ENCODE data around the gene TAF1D. TPM values are rescaled to one million over a fixed set of nuclear protein-coding genes. Genes with fewer than 3 reads are reported as not detected.

TAF1D gene
- total RNA-seq, 4 donors from 2014 or later = 68.8 to 178 (median 116) TPM

- H3K36me3 ChIP-seq = peaks cover 0 to 78% (median 32%) of the 10 kb centered on the region in 3 donors
- no peaks in the 10 kb centered on the region for H3K9me3 ChIP-seq
- H3K4me1 ChIP-seq = peaks cover 18 to 66% (median 27%) of the 10 kb centered on the region in 3 donors
- no peak for DNase-seq
- TF ChIP-seq POLR2A (IDR thresholded peaks at IDR 0.05) (no peak), CTCF (IDR thresholded peaks at IDR 0.05) (no peak)
- intact Hi-C loops (cut with DNase I) = no loop called here
- no peak overlapping the region for H3K27ac ChIP-seq
- H3K4me3 ChIP-seq = no peak overlapping the region
- H3K27me3 ChIP-seq = no peaks in the 10 kb centered on the region
These were observed 5.2 kb downstream of the TAF1D start for GRCh38 chr11:93736129-93736528.

- intact Hi-C loops (cut with DNase I) = no loop called here
- H3K27me3 ChIP-seq = no peaks in the 10 kb centered on the region
- 70 to 74% methylated on average over 1 of the region's 1 CpG for WGBS, 2 donors
- no peak overlapping the region for H3K27ac ChIP-seq
- DNase-seq = no peak
- no peaks in the 10 kb centered on the region for H3K9me3 ChIP-seq
- H3K36me3 ChIP-seq = peaks cover 0 to 83% (median 36%) of the 10 kb centered on the region in 3 donors
- TF ChIP-seq CTCF (IDR thresholded peaks at IDR 0.05) = no peak
- no peak for TF ChIP-seq POLR2A (IDR thresholded peaks at IDR 0.05)
- no peak overlapping the region for H3K4me3 ChIP-seq
- H3K4me1 ChIP-seq = peaks cover 18 to 66% (median 27%) of the 10 kb centered on the region in 3 donors
These were observed 5.7 kb downstream of the TAF1D start for GRCh38 chr11:93735627-93736026.

GRCh38 chr11:93734427-93735222, 6.7 kb downstream of the TAF1D start:
- Histone ChIP-seq H3K4me3 (no peak overlapping the region), H3K9me3 (no peaks in the 10 kb centered on the region), H3K27me3 (no peaks in the 10 kb centered on the region), H3K27ac (no peak overlapping the region), H3K4me1 (peaks cover 17 to 61% (median 26%) of the 10 kb centered on the region in 3 donors), H3K36me3 (peaks cover 0 to 93% (median 44%) of the 10 kb centered on the region in 3 donors)
- WGBS, 2 donors = 53 to 56% methylated on average over 1 of the region's 1 CpG
- TF ChIP-seq POLR2A (IDR thresholded peaks at IDR 0.05) = no peak
- TF ChIP-seq CTCF (IDR thresholded peaks at IDR 0.05) = no peak
- intact Hi-C loops (cut with DNase I) = no loop called here
- no peak for DNase-seq

GRCh38 chr11:93733474-93733873, 7.8 kb downstream of the TAF1D start:
- 56 to 57% methylated on average over 6 of the region's 6 CpGs for WGBS, 2 donors
- H3K9me3 ChIP-seq = no peaks in the 10 kb centered on the region
- peaks cover 6 to 49% (median 15%) of the 10 kb centered on the region in 3 donors for H3K4me1 ChIP-seq
- TF ChIP-seq CTCF (IDR thresholded peaks at IDR 0.05) (no peak), POLR2A (IDR thresholded peaks at IDR 0.05) (no peak)
- peaks cover 0 to 100% (median 55%) of the 10 kb centered on the region in 3 donors for H3K36me3 ChIP-seq
- DNase-seq = no peak
- intact Hi-C loops (cut with DNase I) = no loop called here
- H3K27me3 ChIP-seq = no peaks in the 10 kb centered on the region
- H3K27ac ChIP-seq = no peak overlapping the region
- no peak overlapping the region for H3K4me3 ChIP-seq

- TF ChIP-seq CTCF (IDR thresholded peaks at IDR 0.05) (no peak), POLR2A (IDR thresholded peaks at IDR 0.05) (no peak)
- no peak overlapping the region for H3K27ac ChIP-seq
- DNase-seq = no peak
- intact Hi-C loops (cut with DNase I) = no loop called here
- H3K4me3 ChIP-seq = no peak overlapping the region
- peaks cover 0 to 100% (median 50%) of the 10 kb centered on the region in 3 donors for H3K36me3 ChIP-seq
- no peaks in the 10 kb centered on the region for H3K27me3 ChIP-seq
- 67 to 74% methylated on average over 4 of the region's 4 CpGs for WGBS, 2 donors
- H3K4me1 ChIP-seq = peaks cover 4 to 38% (median 6%) of the 10 kb centered on the region in 3 donors
- H3K9me3 ChIP-seq = no peaks in the 10 kb centered on the region
These were observed 8.9 kb downstream of the TAF1D start for GRCh38 chr11:93732237-93732892.

Measured in esophagus squamous epithelium (tissue), 5 donors.